ENCODE measurements around the gene POU2F3. TPM values are rescaled to one million over a fixed set of nuclear protein-coding genes. Genes with fewer than 3 reads are reported as not detected.

Gene POU2F3
- total and polyA plus RNA-seq, 2 of the 4 experiments (the other 2 are of a cell fraction), result under 0.01 to 0.09 TPM

DNA sequence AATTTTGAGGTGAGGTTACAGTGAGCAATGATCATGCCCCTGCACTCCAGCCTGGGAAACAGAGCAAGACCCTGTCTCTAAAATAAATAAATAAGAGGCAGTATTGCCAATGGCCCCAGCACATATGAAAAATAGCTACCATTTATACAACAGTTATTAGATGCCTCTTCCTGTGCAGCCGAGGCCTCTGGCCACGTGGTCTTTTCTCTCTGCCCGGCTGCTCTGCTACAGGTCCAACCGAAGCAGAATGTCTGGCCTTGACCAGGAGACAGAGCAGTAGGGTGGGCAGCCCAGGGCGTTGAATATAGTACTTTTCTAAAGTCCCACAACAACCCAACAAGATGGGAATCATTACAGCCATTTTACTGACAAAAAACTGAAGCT lies 41.5 kb upstream of the POU2F3 start:
- no peaks in the 10 kb centered on the region for H3K9me3 ChIP-seq (ENCODE audit: control insufficient read depth, insufficient read depth, low read length)
- in situ Hi-C loops (cut with MboI; ENCODE audit: low sequenced_read_pairs) (no loop called here), intact Hi-C loops (cut with micrococcal nuclease) (no loop called here), dilution Hi-C loops (cut with HindIII; ENCODE audit: low sequenced_read_pairs, unreplicated experiment) (no loop called here)
- ATAC-seq (ENCODE audit: low read depth), result no peak
- H3K14ac ChIP-seq (replicated peaks; ENCODE audit: low read depth, low read length), result no peak overlapping the region
- H2BK5ac ChIP-seq (ENCODE audit: low read depth, low read length, poor library complexity, severe bottlenecking), result no peak overlapping the region
- no peak for DNase-seq
- H3K9ac ChIP-seq (ENCODE audit: low read depth, low read length), result no peak overlapping the region
- no peak overlapping the region for H2BK20ac ChIP-seq (ENCODE audit: low read depth, low read length)
- no peak overlapping the region for H3K4me2 ChIP-seq (ENCODE audit: low read depth, low read length)
- CTCF ChIA-PET, result no interaction called here
- H4K8ac ChIP-seq (ENCODE audit: low read depth in 2 of 2, low read length in 2 of 2), result no peak overlapping the region
- H2BK120ac ChIP-seq (ENCODE audit: low read depth, low read length), result no peak overlapping the region
- no peak overlapping the region for H2AFZ ChIP-seq (replicated peaks; ENCODE audit: low read length, poor library complexity)
- POLR2A ChIA-PET (ENCODE audit: unreplicated experiment), result no interaction called here
- H4K20me1 ChIP-seq (ENCODE audit: insufficient read depth, low read length), result no peaks in the 10 kb centered on the region
- H3K23ac ChIP-seq (ENCODE audit: low read depth, low read length), result no peak overlapping the region
- H3K27me3 ChIP-seq (ENCODE audit: control insufficient read depth, insufficient read depth, low read length), result peaks cover 52% of the 10 kb centered on the region
- WGBS, 2 experiments (ENCODE audit: extremely low coverage in 2 of 2, insufficient read length in 1 of 2), result 20% methylated on average over 1 of the region's 5 CpGs; no CpG with 5 or more reads in 1 of the 2 experiments
- TF ChIP-seq, protein P1, sequence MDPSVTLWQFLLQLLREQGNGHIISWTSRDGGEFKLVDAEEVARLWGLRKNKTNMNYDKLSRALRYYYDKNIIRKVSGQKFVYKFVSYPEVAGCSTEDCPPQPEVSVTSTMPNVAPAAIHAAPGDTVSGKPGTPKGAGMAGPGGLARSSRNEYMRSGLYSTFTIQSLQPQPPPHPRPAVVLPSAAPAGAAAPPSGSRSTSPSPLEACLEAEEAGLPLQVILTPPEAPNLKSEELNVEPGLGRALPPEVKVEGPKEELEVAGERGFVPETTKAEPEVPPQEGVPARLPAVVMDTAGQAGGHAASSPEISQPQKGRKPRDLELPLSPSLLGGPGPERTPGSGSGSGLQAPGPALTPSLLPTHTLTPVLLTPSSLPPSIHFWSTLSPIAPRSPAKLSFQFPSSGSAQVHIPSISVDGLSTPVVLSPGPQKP (IDR thresholded peaks at IDR 0.05; ENCODE audit: borderline replicate concordance, low read depth, low read length), result no peak
- no peak for TF ChIP-seq BHLHE40 (IDR thresholded peaks at IDR 0.05; ENCODE audit: low read depth, low read length)
- TF ChIP-seq FOS (IDR thresholded peaks at IDR 0.05; ENCODE audit: low read depth, low read length), result no peak
- TF ChIP-seq MAFK (IDR thresholded peaks at IDR 0.05; ENCODE audit: low read depth, low read length), result no peak
- TF ChIP-seq, protein P2, sequence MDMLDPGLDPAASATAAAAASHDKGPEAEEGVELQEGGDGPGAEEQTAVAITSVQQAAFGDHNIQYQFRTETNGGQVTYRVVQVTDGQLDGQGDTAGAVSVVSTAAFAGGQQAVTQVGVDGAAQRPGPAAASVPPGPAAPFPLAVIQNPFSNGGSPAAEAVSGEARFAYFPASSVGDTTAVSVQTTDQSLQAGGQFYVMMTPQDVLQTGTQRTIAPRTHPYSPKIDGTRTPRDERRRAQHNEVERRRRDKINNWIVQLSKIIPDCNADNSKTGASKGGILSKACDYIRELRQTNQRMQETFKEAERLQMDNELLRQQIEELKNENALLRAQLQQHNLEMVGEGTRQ (IDR thresholded peaks at IDR 0.05; ENCODE audit: low read depth, low read length), result no peak
- TF ChIP-seq CEBPB (IDR thresholded peaks at IDR 0.05; ENCODE audit: low read depth, low read length), result no peak
- TF ChIP-seq POLR2A (IDR thresholded peaks at IDR 0.05; ENCODE audit: low read depth, low read length), result no peak
- no peak for TF ChIP-seq MAZ (IDR thresholded peaks at IDR 0.05; ENCODE audit: borderline replicate concordance, low read depth, low read length)
- TF ChIP-seq CHD1 (IDR thresholded peaks at IDR 0.05; ENCODE audit: low read depth, low read length), result no peak
- H3K4ac ChIP-seq (ENCODE audit: low read depth, low read length), result no peak overlapping the region
- H3K9me1 ChIP-seq (ENCODE audit: insufficient read depth, low read length), result no peaks in the 10 kb centered on the region
- no peak overlapping the region for H3K27ac ChIP-seq (ENCODE audit: insufficient read depth, low read length)
- no peak overlapping the region for H3K56ac ChIP-seq (ENCODE audit: extremely low read depth, insufficient read depth, low read length)
- no peaks in the 10 kb centered on the region for H3K36me3 ChIP-seq (ENCODE audit: control insufficient read depth, insufficient read depth, low read length)
- no peak overlapping the region for H3K18ac ChIP-seq (ENCODE audit: low read depth, low read length)
- no peak overlapping the region for H2AK9ac ChIP-seq (replicated peaks; ENCODE audit: low read depth, low read length, poor library complexity)
- H2BK15ac ChIP-seq (ENCODE audit: low read depth, low read length), result no peak overlapping the region
- no peak overlapping the region for H4K91ac ChIP-seq (ENCODE audit: insufficient read depth, low read depth, low read length)
- H2AK5ac ChIP-seq (ENCODE audit: low read depth, low read length), result no peak overlapping the region
- H3K4me1 ChIP-seq (ENCODE audit: control insufficient read depth, insufficient read depth, low read length), result no peaks in the 10 kb centered on the region
- H3K79me1 ChIP-seq (ENCODE audit: low read depth in 1 of 2, low read length in 2 of 2), result no peaks in the 10 kb centered on the region
- H3K4me3 ChIP-seq (ENCODE audit: insufficient read depth, low read depth, low read length), result no peak overlapping the region
- no TSS peak for BruUV-seq (replicated peaks)
- H4K5ac ChIP-seq (ENCODE audit: low read depth, low read length), result no peak overlapping the region
